A673 (cell line): ENCODE data around the gene CARMIL1. TPM values are rescaled to one million over a fixed set of nuclear protein-coding genes. Genes with fewer than 3 reads are reported as not detected.

Source experiments
- BruUV-seq: library from RNA; stranded (reverse); fragments of 400-500 nt; replicated peaks from 2 replicates; lab custom pipeline; 2021; lab: Mats Ljungman, UMichigan
- CTCF ChIA-PET: fragments of 300-600 bp; sonication (Branson Sonifier 250); formaldehyde crosslinking; loops from one replicate; lab custom pipeline; 2022; ENCODE audit warnings: antibody characterized with exemption; lab: Charles Lee
- POLR2A ChIA-PET: fragments of 300-600 bp; sonication (Branson Sonifier 250); formaldehyde crosslinking; loops from one replicate; lab custom pipeline; 2022; ENCODE audit warnings: antibody characterized with exemption; ENCODE audit not compliant: low non-redundant PET; lab: Charles Lee
- DNase-seq: peaks from one replicate; pipeline ENCODE4 v3.0.0-alpha.2; 2015; ENCODE audit warnings: low spot score
- H3K27ac ChIP-seq: fragments of 200-600 bp; sonication (generic); 2 replicates; pipeline ENCODE4 v1.5.1; 2016; ENCODE audit warnings: mixed run types, low read depth, mild to moderate bottlenecking, mixed read lengths, antibody characterized with exemption, low read length; ENCODE audit not compliant: poor library complexity, severe bottlenecking
- H3K27me3 ChIP-seq: fragments of 200-600 bp; sonication (generic); replicated peaks from 2 replicates; pipeline ENCODE4 v1.6.1; 2017; ENCODE audit warnings: mixed run types, low read depth, mild to moderate bottlenecking, mixed read lengths, antibody characterized with exemption, low read length; ENCODE audit not compliant: insufficient read depth, poor library complexity
- H3K36me3 ChIP-seq: fragments of 200-600 bp; sonication (generic); 2 replicates; pipeline ENCODE4 v1.6.1; 2016; ENCODE audit warnings: mixed run types, mild to moderate bottlenecking, mixed read lengths, antibody characterized with exemption, low read length; ENCODE audit not compliant: insufficient read depth, poor library complexity, severe bottlenecking
- H3K4me1 ChIP-seq: fragments of 200-600 bp; sonication (generic); 2 replicates; pipeline ENCODE4 v1.6.1; 2017; ENCODE audit warnings: mixed run types, mild to moderate bottlenecking, mixed read lengths, antibody characterized with exemption, low read length; ENCODE audit not compliant: insufficient read depth, poor library complexity, severe bottlenecking
- H3K4me3 ChIP-seq: fragments of 200-600 bp; sonication (generic); 2 replicates; pipeline ENCODE4 v1.5.1; 2016; ENCODE audit warnings: low read depth, mixed run types, mild to moderate bottlenecking, mixed read lengths, low read length; ENCODE audit not compliant: poor library complexity, severe bottlenecking
- H3K9me3 ChIP-seq: fragments of 200-600 bp; sonication (generic); 2 replicates; pipeline ENCODE4 v1.6.1; 2016; ENCODE audit warnings: mixed run types, low read depth, mild to moderate bottlenecking, mixed read lengths, antibody characterized with exemption, low read length; ENCODE audit not compliant: poor library complexity, severe bottlenecking
- CTCF ChIP-seq: fragments of 300-800, 200-600 bp; sonication (generic); conservative IDR thresholded peaks from 2 replicates; pipeline ENCODE4 v1.5.1; 2017; ENCODE audit warnings: low read depth, mild to moderate bottlenecking, antibody characterized with exemption, low read length, moderate library complexity, mixed read lengths
- EZH2 ChIP-seq: fragments of 200-600 bp; sonication (generic); IDR thresholded peaks from 2 replicates; pipeline ENCODE4 v1.6.1; 2017; ENCODE audit warnings: borderline replicate concordance, low read depth, mild to moderate bottlenecking, mixed read lengths, antibody characterized with exemption, low read length; ENCODE audit not compliant: poor library complexity, severe bottlenecking
- intact Hi-C: fragments of 100-400 bp; cut with micrococcal nuclease; formaldehyde crosslinking; loops from one replicate; pipeline ENCODE4 v1.10.0; 2022; ENCODE audit not compliant: unreplicated experiment
- total RNA-seq: library from RNA; stranded (reverse); gene quantifications from 2 replicates; pipeline ENCODE4 v1.2.3, GENCODE V29; 2021

The CARMIL1 gene
- total RNA-seq, 1 experiment from 2014 or later, result 7.2 TPM

- ChIA-PET CTCF (no interaction called here), POLR2A (no interaction called here)
- H3K27ac ChIP-seq, result no peak overlapping the region
- DNase-seq, result no peak
- no peaks in the 10 kb centered on the region for H3K4me1 ChIP-seq
- H3K4me3 ChIP-seq, result no peak overlapping the region
- TF ChIP-seq CTCF (no peak), EZH2 (no peak)
- H3K36me3 ChIP-seq, result no peaks in the 10 kb centered on the region
- H3K9me3 ChIP-seq, result no peaks in the 10 kb centered on the region
- no TSS peak for BruUV-seq
- no peaks in the 10 kb centered on the region for H3K27me3 ChIP-seq
- intact Hi-C loops, result no loop called here
Measured at GRCh38 chr6:25519856-25520255, 240.7 kb downstream of the CARMIL1 start.

- H3K9me3 ChIP-seq, result no peaks in the 10 kb centered on the region
- no TSS peak for BruUV-seq
- H3K27ac ChIP-seq, result no peak overlapping the region
- TF ChIP-seq CTCF (no peak), EZH2 (no peak)
- POLR2A ChIA-PET, result interaction anchor here (0.7 kb wide), 2 partner anchors 167 to 677 kb away, joined by 3 to 4 read pairs; no protein-coding TSS in a partner anchor
- H3K4me3 ChIP-seq, result no peak overlapping the region
- CTCF ChIA-PET, result no interaction called here
- no peaks in the 10 kb centered on the region for H3K27me3 ChIP-seq
- no peaks in the 10 kb centered on the region for H3K4me1 ChIP-seq
- DNase-seq, result no peak
- intact Hi-C loops, result no loop called here
- H3K36me3 ChIP-seq, result no peaks in the 10 kb centered on the region
Measured at GRCh38 chr6:25524542-25524941, 245.4 kb downstream of the CARMIL1 start.

- no peak for DNase-seq
- POLR2A ChIA-PET, result interaction anchor here (0.7 kb wide), 1 partner anchor 676 kb away, joined by 4 read pairs; no protein-coding TSS in a partner anchor
- CTCF ChIA-PET, result no interaction called here
- BruUV-seq, result no TSS peak
- TF ChIP-seq EZH2 (no peak), CTCF (no peak)
- H3K27ac ChIP-seq, result no peak overlapping the region
- no peaks in the 10 kb centered on the region for H3K36me3 ChIP-seq
- no peaks in the 10 kb centered on the region for H3K4me1 ChIP-seq
- intact Hi-C loops, result no loop called here
- H3K27me3 ChIP-seq, result no peaks in the 10 kb centered on the region
- H3K4me3 ChIP-seq, result no peak overlapping the region
- no peaks in the 10 kb centered on the region for H3K9me3 ChIP-seq
Measured at GRCh38 chr6:25525078-25525477, 245.9 kb downstream of the CARMIL1 start.
